ENCODE results near the gene FAM187B.

FAM187B gene

GRCh38 chr19:35247526-35248309 is 19.2 kb upstream of the FAM187B start (continued):
- TF ChIP-seq PRDM6 (tag by site-specific recombination; IDR thresholded peaks at IDR 0.05) (no peak), ZNF571 (tag by site-specific recombination; IDR thresholded peaks at IDR 0.05) (no peak), SP2 (tag by site-specific recombination; IDR thresholded peaks at IDR 0.05) (peak; percentile 52), ZNF394 (tag by site-specific recombination; IDR thresholded peaks at IDR 0.05; ENCODE audit: borderline replicate concordance) (peak; percentile 36), ZFP3 (tag by site-specific recombination; IDR thresholded peaks at IDR 0.05; ENCODE audit: low read depth) (no peak), PRDM2 (tag by site-specific recombination; IDR thresholded peaks at IDR 0.05; ENCODE audit: borderline replicate concordance) (no peak), ZNF624 (tag by site-specific recombination; IDR thresholded peaks at IDR 0.05) (no peak), ZNF473 (tag by site-specific recombination; IDR thresholded peaks at IDR 0.05) (no peak), ZNF174 (tag by site-specific recombination; IDR thresholded peaks at IDR 0.05) (peak; percentile 97), ZNF610 (tag by site-specific recombination; IDR thresholded peaks at IDR 0.05; ENCODE audit: borderline replicate concordance) (no peak), ZNF341 (tag by site-specific recombination; IDR thresholded peaks at IDR 0.05; ENCODE audit: low read depth) (peak; percentile 94), ZNF18 (tag by site-specific recombination; IDR thresholded peaks at IDR 0.05) (no peak), ZNF132 (tag by site-specific recombination; IDR thresholded peaks at IDR 0.05; ENCODE audit: borderline replicate concordance) (no peak), ZNF76 (tag by site-specific recombination; IDR thresholded peaks at IDR 0.05; ENCODE audit: borderline replicate concordance, low read depth) (no peak), ZNF837 (tag by site-specific recombination; IDR thresholded peaks at IDR 0.05) (no peak), ZSCAN16 (tag by site-specific recombination; IDR thresholded peaks at IDR 0.05) (no peak), ZBTB48 (tag by site-specific recombination; IDR thresholded peaks at IDR 0.05) (peak; percentile 98), ZNF664 (tag by site-specific recombination; IDR thresholded peaks at IDR 0.05) (no peak), ZNF37A (tag by site-specific recombination; IDR thresholded peaks at IDR 0.05) (no peak), ZNF133 (tag by site-specific recombination; IDR thresholded peaks at IDR 0.05) (no peak), OSR2 (tag by site-specific recombination; IDR thresholded peaks at IDR 0.05) (no peak), ZNF645 (tag by site-specific recombination; IDR thresholded peaks at IDR 0.05) (no peak; the same call in 1 of the 2 replicates), ZBTB1 (tag by site-specific recombination; IDR thresholded peaks at IDR 0.05) (no peak), ZNF521 (tag by site-specific recombination; IDR thresholded peaks at IDR 0.05) (no peak), SALL2 (tag by site-specific recombination; IDR thresholded peaks at IDR 0.05; ENCODE audit: borderline replicate concordance) (no peak), PRDM1 (tag by site-specific recombination; IDR thresholded peaks at IDR 0.05) (peak; percentile 95), ZNF768 (tag by site-specific recombination; IDR thresholded peaks at IDR 0.05) (no peak; the same call in 1 of the 2 replicates), ZSCAN5A (tag by site-specific recombination; IDR thresholded peaks at IDR 0.05) (no peak), HOXD13 (CRISPR knock-in tag; IDR thresholded peaks at IDR 0.05; ENCODE audit: borderline replicate concordance) (no peak)
